Astrocyte (in vitro differentiated cells and primary cell): Measurements from ENCODE around the gene SUPV3L1. TPM values are rescaled to one million over a fixed set of nuclear protein-coding genes. Genes with fewer than 3 reads are reported as not detected.
A peak's percentile ranks its signal among the peaks of the same experiment; 100 is the strongest.

Source experiments
- DNase-seq: peaks from one replicate; pipeline ENCODE4 v3.0.0-alpha.2; 2010; ENCODE audit warnings: low read depth
- FAIRE-seq: peaks from 2 replicates; lab custom pipeline; 2011; peaks lifted over from hg19 to GRCh38; lab: Jason Lieb, UNC
- H2AFZ ChIP-seq: 2 replicates; pipeline ENCODE4 v1.6.0; 2012; ENCODE audit warnings: low read depth, low read length, inconsistent platforms
- H3K27ac ChIP-seq: 2 replicates; pipeline ENCODE4 v1.5.1; 2011; ENCODE audit warnings: low read depth, low read length, inconsistent platforms
- H3K27me3 ChIP-seq: 2 replicates; pipeline ENCODE4 v1.6.0; 2011; ENCODE audit warnings: low read length, inconsistent platforms; ENCODE audit not compliant: insufficient read depth
- H3K36me3 ChIP-seq: 2 replicates; pipeline ENCODE4 v1.5.1; 2011; ENCODE audit warnings: low read length, inconsistent platforms; ENCODE audit not compliant: insufficient read depth
- H3K4me1 ChIP-seq: 2 replicates; pipeline ENCODE4 v1.5.1; 2011; ENCODE audit warnings: low read length, inconsistent platforms; ENCODE audit not compliant: insufficient read depth
- H3K4me2 ChIP-seq: 2 replicates; pipeline ENCODE4 v1.6.0; 2012; ENCODE audit warnings: low read length, inconsistent platforms
- H3K4me3 ChIP-seq: 2 replicates; pipeline ENCODE4 v1.5.1; 2011; ENCODE audit warnings: low read depth, mild to moderate bottlenecking, low read length, inconsistent platforms; ENCODE audit not compliant: insufficient read depth
- H3K79me2 ChIP-seq: 2 replicates; pipeline ENCODE4 v1.6.0; 2012; ENCODE audit warnings: mild to moderate bottlenecking, low read length, inconsistent platforms; ENCODE audit not compliant: insufficient read depth
- H3K9ac ChIP-seq: 2 replicates; pipeline ENCODE4 v1.6.0; 2012; ENCODE audit warnings: mild to moderate bottlenecking, low read length, inconsistent platforms
- H3K9me3 ChIP-seq: 2 replicates; pipeline ENCODE4 v1.5.1; 2012; ENCODE audit warnings: low read depth, mild to moderate bottlenecking, low read length, inconsistent platforms; ENCODE audit not compliant: insufficient read depth
- H4K20me1 ChIP-seq: 2 replicates; pipeline ENCODE4 v1.6.0; 2012; ENCODE audit warnings: low read length, inconsistent platforms; ENCODE audit not compliant: insufficient read depth
- H3K27ac Mint-ChIP-seq: one replicate; pipeline ENCODE4 v1.8.0; 2021; ENCODE audit warnings: mild to moderate bottlenecking, mixed read lengths; ENCODE audit not compliant: unreplicated experiment
- H3K27me3 Mint-ChIP-seq: one replicate; pipeline ENCODE4 v1.8.0; 2021; ENCODE audit warnings: low read depth, mixed read lengths; ENCODE audit not compliant: unreplicated experiment
- H3K36me3 Mint-ChIP-seq: one replicate; pipeline ENCODE4 v1.8.0; 2021; ENCODE audit warnings: low read depth, mixed read lengths; ENCODE audit not compliant: unreplicated experiment
- H3K4me1 Mint-ChIP-seq: one replicate; pipeline ENCODE4 v1.8.0; 2021; ENCODE audit warnings: low read depth, mixed read lengths; ENCODE audit not compliant: unreplicated experiment
- H3K4me3 Mint-ChIP-seq: one replicate; pipeline ENCODE4 v1.8.0; 2021; ENCODE audit warnings: mild to moderate bottlenecking, moderate library complexity, mixed read lengths; ENCODE audit not compliant: unreplicated experiment
- H3K9me3 Mint-ChIP-seq: one replicate; pipeline ENCODE4 v1.8.0; 2021; ENCODE audit warnings: mild to moderate bottlenecking, mixed read lengths; ENCODE audit not compliant: unreplicated experiment
- EZH2 ChIP-seq: IDR thresholded peaks from 2 replicates; pipeline ENCODE4 v1.6.1; 2012; ENCODE audit warnings: mild to moderate bottlenecking, low read length, inconsistent platforms; ENCODE audit not compliant: insufficient read depth
- total RNA-seq: library from RNA; stranded (reverse); gene quantifications from 2 replicates; pipeline ENCODE4 v1.2.1, GENCODE V29; 2021
- TF ChIP-seq, protein P1 (sequence below): IDR thresholded peaks from 2 replicates; pipeline ENCODE4 v1.5.1; 2011; ENCODE audit warnings: low read depth, mild to moderate bottlenecking, inconsistent platforms, low read length, moderate library complexity; ENCODE audit not compliant: insufficient read depth

The SUPV3L1 gene
- total RNA-seq, 1 donor from 2014 or later = 34.4 TPM

DNA sequence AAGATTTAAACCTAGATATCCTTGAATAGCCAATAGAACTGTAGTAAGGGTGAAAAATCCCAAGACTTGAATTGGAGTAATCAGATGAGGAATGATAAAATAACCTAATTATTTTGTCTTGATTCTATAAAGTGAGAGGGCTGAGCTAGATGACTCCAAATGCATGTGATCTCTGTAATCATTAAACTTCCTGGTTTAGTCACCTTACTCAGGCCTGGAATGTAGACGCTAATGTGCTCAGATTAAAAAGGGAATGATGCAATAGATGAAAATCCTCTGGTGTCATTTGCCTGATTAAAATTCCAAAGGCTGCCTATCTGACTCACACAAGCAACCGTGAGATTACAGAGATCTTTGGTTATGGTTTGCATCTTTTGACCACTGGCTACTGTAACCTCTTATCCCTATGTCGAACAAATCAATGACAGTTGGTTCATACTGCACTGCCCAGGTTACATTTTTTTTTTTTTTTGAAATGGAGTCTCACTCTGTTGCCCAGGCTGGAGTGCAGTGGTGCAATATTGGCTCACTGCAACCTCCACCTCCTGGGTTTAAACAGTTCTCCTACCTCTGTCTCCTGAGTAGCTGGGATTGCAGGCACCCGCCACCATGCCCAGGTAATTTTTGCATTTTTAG, 37.2 kb downstream of the SUPV3L1 start:
- Histone ChIP-seq H3K27me3 (peaks cover 2% of the 10 kb centered on the region), H3K36me3 (no peaks in the 10 kb centered on the region), H2AFZ (no peak overlapping the region), H3K4me3 (no peak overlapping the region), H3K9ac (peak overlapping the region; percentile 46), H3K9me3 (no peaks in the 10 kb centered on the region), H3K4me1 (peaks cover 6% of the 10 kb centered on the region), H3K27ac (peak overlapping the region; percentile 85), H4K20me1 (no peaks in the 10 kb centered on the region), H3K79me2 (no peaks in the 10 kb centered on the region), H3K4me2 (peak overlapping the region; percentile 11)
- Mint-ChIP-seq H3K27me3 (no peaks in the 10 kb centered on the region), H3K27ac (peak overlapping the region; percentile 95), H3K9me3 (no peaks in the 10 kb centered on the region), H3K4me1 (peaks cover 28% of the 10 kb centered on the region), H3K36me3 (no peaks in the 10 kb centered on the region), H3K4me3 (no peak overlapping the region)
- FAIRE-seq (peak; percentile 50), DNase-seq (peak; percentile 93)
- TF ChIP-seq, protein P1, sequence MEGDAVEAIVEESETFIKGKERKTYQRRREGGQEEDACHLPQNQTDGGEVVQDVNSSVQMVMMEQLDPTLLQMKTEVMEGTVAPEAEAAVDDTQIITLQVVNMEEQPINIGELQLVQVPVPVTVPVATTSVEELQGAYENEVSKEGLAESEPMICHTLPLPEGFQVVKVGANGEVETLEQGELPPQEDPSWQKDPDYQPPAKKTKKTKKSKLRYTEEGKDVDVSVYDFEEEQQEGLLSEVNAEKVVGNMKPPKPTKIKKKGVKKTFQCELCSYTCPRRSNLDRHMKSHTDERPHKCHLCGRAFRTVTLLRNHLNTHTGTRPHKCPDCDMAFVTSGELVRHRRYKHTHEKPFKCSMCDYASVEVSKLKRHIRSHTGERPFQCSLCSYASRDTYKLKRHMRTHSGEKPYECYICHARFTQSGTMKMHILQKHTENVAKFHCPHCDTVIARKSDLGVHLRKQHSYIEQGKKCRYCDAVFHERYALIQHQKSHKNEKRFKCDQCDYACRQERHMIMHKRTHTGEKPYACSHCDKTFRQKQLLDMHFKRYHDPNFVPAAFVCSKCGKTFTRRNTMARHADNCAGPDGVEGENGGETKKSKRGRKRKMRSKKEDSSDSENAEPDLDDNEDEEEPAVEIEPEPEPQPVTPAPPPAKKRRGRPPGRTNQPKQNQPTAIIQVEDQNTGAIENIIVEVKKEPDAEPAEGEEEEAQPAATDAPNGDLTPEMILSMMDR = no peak
- no peak for TF ChIP-seq EZH2

DNA sequence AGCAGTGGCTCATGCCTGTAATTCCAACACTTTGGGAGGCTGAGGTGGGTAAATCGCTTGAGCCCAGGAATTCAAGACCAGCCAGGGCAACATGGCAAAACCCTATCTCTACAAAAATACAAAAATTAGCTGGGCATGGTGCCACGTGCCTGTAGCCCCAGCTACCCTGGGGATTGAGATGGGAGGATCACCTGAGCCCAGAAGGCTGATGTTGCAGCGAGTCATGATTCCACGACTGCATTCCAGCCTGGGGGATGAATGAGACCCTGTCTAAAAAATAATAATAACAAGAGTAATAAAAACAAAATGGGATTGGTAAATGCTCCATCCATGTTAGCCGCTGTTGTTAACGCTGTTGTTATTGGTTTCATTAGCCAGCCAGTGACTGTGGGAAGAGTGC, 38.8 kb downstream of the SUPV3L1 start:
- Histone ChIP-seq H2AFZ (no peak overlapping the region), H3K9ac (no peak overlapping the region), H3K9me3 (no peaks in the 10 kb centered on the region), H3K4me3 (no peak overlapping the region), H3K79me2 (no peaks in the 10 kb centered on the region), H3K4me2 (no peak overlapping the region), H4K20me1 (no peaks in the 10 kb centered on the region), H3K36me3 (no peaks in the 10 kb centered on the region), H3K27ac (no peak overlapping the region), H3K4me1 (peaks cover 12% of the 10 kb centered on the region), H3K27me3 (peaks cover 2% of the 10 kb centered on the region)
- TF ChIP-seq EZH2 = no peak
- TF ChIP-seq, protein P1 = no peak
- H3K4me1 Mint-ChIP-seq = peaks cover 26% of the 10 kb centered on the region
- DNase-seq (no peak), FAIRE-seq (no peak)
- H3K9me3 Mint-ChIP-seq = no peaks in the 10 kb centered on the region
- no peaks in the 10 kb centered on the region for H3K36me3 Mint-ChIP-seq
- H3K27me3 Mint-ChIP-seq = no peaks in the 10 kb centered on the region
- H3K4me3 Mint-ChIP-seq = no peak overlapping the region
- peak overlapping the region; percentile 87 for H3K27ac Mint-ChIP-seq

DNA sequence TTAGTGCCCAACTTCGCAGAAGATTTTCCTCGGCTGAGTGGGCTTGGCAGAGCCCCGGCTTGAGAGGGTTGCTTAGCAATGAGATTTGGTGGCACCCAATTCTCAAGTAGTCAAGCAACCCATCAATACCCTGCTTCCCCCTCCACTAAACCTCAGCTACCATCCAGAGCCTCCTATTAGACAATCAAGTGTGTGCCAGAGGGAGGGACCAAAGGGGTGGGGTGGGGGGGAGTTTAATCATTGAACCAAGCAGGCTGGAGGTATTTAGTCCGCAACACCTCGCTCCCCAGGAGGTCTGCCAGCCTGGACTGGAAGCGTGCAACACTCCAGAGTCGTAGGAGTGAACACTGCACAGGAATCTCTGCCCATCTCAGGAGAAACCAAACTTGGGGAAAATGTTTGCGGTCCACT, 40.0 kb downstream of the SUPV3L1 start, which contains the start of gene HKDC1:
HKDC1 (plus strand) TSS at position 292 of the 411 bp plus-strand sequence; CDS start at position 396, 104 bp downstream.
- Mint-ChIP-seq H3K9me3 (no peaks in the 10 kb centered on the region), H3K4me1 (peaks cover 30% of the 10 kb centered on the region), H3K27me3 (no peaks in the 10 kb centered on the region), H3K36me3 (no peaks in the 10 kb centered on the region), H3K4me3 (peak within 1 kb of the TSS; percentile 51), H3K27ac (peak within 1 kb of the TSS; percentile 80)
- Histone ChIP-seq H3K4me2 (no peak within 1 kb of the TSS), H2AFZ (no peak within 1 kb of the TSS), H4K20me1 (no peaks in the 10 kb centered on the region), H3K36me3 (no peaks in the 10 kb centered on the region), H3K79me2 (no peaks in the 10 kb centered on the region), H3K27me3 (no peaks in the 10 kb centered on the region), H3K9me3 (no peaks in the 10 kb centered on the region), H3K9ac (no peak within 1 kb of the TSS), H3K4me1 (peaks cover 12% of the 10 kb centered on the region), H3K27ac (no peak within 1 kb of the TSS), H3K4me3 (no peak within 1 kb of the TSS)
- FAIRE-seq (no peak), DNase-seq (no peak)
- no peak for TF ChIP-seq EZH2
- TF ChIP-seq, protein P1 = no peak
